Dedifferentiated amniotic fluid mesenchymal stem cell (primary cell): ENCODE data around the gene CSGALNACT2.

ENCODE experiments used
- DNase-seq: peaks from one replicate; pipeline ENCODE4 v3.0.0-alpha.2; 2016; ENCODE audit errors: extremely low spot score

CSGALNACT2 gene

DNA sequence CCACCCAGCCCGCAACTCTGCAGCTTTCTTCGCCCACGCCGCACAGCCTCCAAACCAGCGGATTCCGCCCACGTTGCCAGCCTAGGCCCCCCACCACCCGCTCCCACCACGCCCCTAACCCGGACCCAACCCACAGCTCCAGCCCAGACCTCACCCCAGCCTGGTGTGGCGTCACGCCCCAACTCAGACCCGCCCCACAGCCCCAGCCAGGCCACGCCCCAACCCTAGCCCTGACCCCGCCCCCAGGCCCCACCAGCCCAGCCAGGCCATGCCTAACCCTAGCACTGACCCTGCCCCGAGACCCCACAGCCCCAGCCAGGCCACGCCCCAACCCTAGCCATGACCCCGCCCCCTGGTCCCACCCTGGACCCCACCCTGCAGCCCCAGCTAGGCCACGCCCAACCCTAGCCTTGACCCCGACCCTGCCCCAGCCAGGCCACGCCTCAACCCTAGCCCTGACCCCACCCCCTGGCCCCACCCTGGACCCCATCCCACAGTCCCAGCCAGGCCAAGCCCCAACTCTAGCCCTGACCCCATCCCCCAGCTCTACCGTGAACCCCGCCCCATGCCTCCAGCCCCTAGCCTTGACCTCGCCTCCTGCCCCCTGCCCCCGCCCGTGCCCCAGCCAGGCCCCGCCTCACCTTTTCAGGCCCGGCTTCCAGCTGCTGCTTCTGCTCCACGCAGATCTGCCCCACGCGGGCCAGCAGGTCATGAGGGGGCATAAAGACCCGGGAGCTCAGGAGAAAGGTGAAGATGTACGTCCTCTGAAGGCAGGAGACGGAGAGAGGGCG lies 64.6 kb downstream of the CSGALNACT2 start:
- no peak for DNase-seq

DNA sequence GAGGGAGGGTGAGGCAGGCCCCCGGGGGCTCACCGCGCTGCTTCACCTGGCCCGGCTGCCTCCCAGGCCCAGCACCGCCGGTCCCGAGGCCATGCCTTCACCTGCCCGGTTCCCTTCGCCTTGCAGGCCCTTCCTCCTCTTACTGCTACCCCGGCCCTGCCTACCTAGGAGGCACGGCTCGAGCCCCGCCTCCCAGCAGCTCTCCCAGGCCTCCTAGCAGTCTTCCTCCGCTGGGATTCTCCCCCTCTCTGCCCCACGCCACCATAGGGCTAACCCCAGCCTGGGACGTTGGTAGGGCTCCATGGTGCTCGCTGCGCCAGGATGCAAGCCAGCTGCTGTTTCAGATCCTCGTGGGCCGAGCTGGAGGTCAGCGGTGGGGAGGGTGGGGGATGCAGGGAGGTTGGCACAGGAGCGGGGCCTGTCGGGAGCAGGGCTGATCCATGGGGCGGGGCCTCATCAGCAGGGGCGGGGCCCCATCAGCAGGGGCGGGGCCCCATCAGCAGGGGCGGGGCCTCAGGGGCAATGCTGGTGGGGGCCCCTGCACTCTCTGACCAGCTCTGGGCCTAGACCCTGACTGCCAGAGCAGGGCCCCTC lies 65.3 kb downstream of the CSGALNACT2 start:
- no peak for DNase-seq

DNA sequence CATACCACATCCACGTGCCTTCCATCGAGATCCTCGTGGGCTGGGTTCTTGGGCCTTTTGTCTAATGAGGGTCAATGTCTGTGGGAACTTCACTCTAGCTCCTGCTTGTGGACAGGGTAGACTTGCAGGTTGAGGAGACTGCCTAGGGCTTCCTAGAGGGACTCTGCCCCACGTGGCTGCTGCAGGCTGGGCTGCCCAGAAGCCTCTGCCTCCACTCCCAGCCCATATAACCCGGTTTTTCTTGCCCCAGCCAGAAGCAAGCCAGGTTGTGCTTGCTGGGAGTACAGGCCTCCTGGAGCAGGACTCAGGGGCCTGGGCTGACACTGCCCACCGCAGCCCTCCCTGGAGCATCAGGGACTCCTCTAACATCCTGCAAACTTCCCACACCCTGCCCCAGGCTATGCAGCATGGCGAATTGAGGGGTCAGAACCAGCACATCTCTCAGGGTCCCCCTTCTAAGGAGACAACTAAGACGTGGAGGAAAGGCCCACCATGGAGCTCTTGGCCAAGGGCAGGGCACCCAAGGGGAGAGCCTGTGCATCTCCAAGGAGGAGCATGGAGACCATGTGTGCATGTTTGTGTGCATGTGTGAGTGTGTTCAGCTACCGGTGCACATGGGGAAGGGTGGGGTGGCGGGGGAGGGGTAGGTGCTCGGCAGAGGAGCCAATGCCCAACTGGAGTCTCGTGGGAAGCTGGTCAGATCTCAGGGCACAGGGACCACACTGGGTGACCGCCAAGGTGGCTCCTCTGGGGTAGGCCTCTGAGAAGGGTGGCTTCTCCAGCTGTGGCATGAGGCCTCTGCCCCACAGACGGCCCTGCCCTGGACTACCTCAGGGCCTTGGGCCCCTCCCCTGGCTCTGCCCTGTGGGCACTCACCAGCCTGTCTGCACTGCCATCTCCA lies 66.0 kb downstream of the CSGALNACT2 start:
- no peak for DNase-seq

DNA sequence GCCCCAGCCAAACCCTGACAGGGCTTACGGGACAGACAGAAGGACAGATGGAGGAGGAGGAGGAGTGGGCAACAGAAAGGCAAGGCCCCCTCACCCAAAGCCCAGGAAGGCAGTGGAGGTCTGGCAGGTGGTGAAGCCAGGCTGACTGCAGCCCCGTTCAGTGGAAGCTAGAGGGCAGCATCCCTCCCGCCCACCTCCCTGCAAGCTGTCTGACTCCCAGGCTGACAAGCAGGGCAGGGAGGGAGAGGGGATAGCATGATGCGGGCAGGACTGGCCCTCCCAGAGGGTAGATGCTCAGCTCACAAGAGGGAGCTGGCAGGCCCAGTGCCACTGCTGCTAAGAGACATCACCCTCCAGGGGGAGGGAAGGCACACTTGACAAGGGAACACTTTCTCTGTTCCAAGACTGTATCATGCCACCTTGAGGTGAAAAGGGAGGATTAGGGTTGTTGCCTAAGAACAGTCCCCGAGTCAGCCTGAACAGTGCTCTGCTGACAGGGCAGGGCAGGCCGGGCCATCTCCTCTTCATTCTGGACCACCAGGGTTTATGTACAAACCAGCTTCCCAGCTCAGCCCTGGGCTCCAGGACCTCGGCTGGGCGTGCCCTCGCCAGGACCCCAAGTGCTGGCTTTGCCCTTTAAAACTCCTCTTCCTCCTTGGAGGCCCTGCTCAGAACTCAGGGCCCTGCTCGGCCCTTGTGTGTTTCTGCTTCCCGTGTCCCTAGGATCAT lies 66.9 kb downstream of the CSGALNACT2 start:
- DNase-seq = peak; percentile 17

DNA sequence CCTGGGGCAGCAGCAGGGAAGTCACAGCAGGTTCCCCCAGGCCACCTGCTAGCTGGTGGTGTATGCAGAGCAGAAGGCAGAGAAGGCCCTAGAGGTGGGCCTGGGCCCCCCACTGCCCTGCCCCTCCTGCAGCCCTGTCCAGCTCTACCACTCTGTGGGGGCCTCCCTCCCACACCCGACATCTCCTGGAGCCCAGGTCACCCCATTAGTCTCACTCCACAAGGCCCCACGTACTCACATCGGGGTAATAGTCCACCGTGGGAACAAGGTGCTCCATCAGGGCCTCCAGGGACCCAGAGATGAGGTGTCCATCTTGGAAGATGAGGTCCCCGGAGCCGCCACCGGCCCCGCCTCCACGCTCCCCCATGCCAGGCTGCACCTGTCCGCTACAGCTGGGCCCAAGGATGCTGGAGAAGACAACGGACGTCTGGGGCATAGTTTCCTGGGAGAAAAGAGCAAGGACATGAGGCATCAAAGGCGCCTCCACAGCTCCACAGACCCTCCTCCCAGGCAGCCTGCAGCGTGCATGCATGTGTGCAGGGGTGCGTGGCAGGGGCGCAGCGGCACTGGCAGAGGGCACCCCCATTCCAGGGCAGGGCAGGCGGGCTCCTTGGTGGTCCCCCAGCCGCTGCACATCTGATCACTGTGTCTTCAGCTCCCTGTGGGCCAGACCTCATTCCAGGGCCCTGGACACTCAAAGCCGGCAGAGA lies 67.6 kb downstream of the CSGALNACT2 start:
- DNase-seq = no peak

DNA sequence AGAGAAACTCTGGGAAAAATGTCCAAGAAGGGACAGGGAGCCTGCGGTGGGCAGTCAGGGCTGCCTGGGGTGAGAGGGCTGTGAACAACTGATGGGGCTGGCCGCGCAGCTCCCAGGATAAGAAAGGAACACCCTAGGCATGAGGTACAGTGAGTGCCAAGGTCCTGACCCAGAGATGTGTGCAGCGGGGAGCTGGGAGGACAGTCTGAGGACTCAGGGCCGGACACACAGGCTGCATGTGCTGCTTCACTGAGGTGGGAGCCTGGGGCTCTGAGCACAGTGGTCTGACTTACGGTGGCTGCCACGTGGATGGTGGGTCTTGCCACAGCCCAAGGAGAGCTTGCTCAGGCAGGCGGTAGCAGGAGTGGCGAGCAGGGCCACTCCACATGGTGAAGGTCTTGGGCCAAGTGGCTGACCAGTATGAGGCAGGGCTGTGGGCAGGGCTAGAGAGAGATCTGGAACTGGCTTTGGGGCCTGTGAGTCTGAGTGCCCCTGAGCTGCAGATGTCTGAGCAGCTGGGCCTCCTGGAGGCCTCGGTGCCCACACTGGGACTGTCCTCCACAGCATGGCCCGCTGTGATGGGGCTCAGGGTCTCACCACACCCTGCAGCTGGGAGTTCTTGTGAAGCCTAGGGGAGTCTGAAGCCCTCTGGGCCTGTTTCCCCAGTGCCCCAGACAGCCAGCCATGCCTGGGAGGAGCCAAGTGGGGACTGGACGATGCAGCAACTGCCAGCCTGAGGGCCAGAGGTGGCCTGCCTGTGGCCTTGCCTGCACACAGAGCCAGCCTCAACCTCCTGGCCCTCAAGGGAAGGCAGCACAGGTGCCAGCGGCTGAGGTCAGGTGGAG lies 68.4 kb downstream of the CSGALNACT2 start:
- no peak for DNase-seq

DNA sequence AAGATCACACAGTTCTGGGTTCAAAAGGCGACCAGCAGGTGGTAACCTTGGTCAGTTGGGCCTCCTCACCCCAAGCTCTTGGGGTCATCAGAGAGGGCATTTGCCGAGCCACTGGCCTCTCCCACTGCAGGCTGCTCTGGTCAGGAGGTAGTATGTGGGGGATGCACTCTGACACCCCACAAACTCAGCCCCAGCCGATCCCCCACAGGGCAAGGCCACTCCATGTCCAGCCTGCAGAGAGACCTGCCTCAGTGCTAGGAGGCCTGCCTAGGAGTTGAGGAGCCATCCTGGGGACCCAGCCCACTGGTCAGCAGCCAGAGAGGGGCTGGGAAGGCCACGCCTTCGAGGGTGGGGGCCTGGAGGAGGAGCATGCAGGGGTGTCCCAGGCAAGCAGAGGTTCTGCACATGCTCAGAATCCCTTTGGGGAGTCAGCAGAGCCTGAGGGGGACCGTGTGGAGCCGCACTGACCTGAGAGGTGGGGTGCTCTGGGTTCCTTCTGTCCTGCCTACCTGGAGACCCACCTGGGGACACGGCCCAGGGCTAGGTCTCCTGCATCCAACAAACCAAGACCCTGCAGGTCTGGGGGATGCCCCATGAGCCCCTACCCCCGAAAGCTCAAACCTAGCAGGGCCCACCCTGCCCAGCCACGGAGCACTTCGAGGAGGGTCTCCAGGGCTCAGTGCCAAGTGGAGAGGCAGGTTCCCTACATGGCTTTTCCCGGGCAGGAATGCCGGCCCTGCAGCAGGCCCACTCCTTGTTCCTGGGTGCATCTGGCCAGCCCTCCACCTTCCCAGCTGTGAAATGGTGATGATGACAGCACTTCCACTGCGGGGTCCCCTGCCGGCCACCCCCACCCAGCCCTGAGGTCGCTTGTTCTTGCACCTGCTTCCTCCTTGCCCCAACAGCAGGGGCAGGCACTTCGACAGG lies 70.2 kb downstream of the CSGALNACT2 start:
- no peak for DNase-seq

DNA sequence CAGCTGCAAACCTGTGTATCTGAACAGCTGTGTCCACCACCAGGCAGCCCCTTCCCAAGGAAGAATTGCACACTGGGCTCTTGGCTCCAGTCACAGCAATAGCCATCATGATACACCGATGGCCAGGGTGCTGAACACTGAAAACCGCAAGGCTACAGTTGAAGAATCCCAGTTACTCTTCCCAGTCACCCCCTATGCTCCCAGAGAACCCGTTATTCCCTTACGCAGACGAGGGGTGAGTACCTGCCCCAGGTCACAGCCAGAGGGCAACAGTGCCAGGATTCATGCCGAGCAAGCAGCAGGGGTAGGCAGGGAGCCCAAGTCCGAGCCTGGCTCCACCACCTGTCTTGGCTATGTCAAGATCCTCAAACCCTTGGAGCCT lies 70.8 kb downstream of the CSGALNACT2 start:
- DNase-seq = no peak

DNA sequence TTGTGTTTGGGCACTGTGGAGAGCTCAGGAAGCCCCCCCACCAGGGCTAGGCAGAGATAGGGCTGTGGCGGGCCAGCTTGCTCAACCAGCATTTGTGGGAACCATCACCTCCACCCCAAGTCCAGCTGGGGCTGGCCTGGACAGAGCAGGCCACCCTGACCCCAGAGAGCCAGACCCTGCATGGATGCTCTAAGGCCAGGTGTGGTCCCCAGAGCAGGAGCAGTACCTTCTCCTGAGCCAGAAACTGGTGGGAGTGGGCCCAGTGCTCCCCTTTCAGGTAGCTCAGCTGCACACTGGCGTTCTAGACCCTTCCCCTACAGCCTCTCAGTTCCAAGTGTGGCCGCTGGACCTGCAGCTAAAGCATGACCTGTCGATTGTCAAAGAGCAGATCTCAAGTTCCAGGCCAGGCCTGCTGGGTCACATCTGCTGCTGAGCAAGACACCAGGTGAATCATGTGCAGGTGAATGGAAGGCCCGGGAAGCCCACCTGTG lies 71.5 kb downstream of the CSGALNACT2 start:
- DNase-seq = no peak

DNA sequence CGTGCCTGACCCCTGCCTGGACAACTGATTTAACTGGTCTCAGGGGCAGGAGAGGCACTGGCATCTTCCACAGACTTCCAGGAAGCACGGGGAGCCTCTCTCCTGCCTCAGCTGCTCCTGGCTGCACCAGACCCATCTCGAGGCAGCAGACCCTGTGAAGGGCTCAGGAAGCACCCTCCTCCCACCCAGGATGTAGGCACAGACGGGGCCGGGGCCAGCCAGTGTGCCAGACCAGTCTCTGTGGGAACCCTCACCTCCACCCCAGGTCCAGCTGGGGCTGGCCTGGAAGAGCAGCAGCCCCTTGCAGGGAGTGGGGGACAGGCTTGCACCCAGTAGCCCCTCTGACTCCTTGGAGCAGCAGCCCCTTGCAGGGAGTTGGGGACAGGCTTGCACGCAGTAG lies 72.3 kb downstream of the CSGALNACT2 start:
- DNase-seq = no peak

DNA sequence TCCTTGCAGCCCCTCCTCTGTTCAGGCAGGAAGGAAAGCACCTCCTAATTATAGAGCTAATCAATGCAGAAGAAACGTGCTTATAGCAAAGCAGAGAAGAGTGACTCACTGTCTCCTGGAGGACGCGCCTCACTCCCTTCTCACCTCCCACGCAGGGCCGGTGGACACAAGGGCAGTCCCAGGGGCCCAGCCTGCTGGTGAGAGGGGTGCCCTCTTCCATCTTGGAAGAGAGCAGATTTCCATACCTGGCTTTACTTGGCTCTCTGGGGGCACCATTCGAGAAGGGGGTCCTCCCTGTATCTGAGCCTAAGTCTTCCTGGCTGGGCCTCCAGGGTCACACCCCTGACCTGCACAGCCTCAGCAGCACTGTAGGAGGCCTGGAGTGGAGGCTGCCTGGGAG lies 72.8 kb downstream of the CSGALNACT2 start:
- DNase-seq = no peak

DNA sequence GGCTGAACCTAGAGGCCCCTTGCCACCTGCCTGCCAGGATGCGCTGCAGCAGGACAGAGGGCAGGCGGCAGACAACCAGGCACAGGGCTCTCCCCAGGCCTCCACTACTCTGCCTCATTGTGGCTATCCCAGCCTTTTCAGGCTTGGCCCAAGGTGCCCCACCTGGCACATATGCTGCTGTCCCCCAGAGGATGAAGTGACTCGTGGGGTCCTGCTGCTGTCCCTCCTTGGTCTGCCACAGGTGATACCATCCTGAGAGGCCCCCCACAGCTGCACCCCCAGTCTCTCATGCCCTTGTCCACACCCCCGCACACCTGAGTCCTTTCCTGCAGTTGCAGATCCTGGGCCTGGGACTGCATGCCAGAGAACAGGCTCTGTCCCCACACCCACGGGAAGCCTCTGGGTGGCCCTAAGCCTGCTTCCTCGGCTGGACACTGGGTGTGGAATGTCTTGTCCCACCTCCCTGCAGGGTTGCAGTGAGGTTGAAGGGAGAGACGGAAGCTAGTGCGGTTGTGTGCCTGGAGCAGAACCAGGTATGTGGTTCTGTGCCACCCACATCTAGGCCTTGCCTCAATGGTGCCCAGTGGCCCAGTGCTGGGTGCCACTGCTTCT lies 73.3 kb downstream of the CSGALNACT2 start:
- DNase-seq = no peak

DNA sequence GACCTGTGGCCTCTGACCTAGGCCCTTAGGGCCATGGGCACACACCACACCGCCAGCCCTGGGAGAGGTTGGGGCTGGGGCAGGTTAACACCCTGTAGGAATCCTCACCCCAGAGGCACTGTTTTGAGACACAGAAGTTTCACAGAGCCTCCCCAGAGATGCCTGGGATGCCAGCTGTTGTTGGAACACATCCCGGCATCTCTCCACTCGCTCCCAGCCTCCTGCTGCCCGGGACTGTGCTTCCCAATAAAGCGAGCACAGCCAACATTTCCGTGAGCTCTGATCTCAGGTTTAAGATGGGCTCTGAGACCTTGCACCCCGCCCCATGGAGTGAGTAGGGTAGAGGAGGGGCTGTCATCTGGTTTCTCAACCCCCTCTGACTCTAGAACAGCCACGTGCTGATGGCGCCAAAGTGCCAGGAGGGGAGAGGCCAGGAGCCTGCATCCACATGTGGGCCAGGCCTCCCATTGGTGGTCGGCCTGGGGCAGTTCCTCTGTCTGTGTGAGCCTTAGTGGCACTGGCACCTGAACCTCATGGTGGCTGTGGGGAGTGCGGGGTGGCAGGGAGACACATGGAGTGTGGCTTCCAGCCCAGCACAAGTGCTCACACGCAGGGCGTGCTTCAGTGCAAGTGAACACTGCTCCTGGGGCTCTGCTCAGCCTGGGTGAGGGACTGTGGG lies 73.9 kb downstream of the CSGALNACT2 start:
- no peak for DNase-seq

DNA sequence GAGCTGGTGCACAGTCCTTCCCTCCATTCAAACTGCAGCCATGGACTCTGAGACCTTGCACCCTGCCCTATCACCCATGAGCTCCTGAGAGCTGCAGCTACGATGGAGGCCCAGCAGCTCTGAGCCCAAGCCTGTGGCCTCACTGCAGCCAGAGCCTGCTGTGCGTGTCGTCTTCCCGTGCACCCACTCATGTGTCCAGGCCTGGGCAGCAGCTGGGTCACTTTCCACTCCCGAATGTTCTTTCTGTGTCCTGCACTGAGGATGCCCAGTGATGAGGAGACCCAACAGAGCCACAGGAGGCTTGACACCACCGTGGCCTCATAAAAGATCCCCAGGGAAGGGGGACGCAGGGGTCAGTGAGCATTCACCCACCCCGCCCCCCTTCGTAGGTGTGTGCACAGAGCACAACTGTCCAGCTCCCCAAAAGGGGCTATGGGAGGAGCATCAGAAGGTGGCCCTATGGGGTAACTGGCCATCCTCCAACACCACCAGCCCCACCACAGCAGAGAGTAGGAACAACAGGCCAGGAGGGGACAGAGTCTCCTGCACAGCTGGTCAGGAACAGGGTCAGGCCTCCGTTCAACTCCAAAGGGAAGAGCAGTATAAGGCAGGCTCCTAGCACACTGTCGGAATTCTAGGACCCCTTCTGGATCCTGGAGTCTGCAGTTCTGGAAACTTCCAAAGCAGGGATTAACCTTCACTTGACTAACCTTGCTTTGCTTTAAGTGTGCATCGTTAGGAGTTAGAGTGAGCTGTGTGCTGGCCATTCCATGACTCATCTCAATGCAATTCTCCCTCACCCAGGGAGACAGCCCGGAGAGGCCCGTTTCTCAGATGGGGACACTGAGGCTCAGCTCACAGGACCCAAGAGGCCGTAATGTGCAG lies 76.1 kb downstream of the CSGALNACT2 start:
- DNase-seq = no peak

DNA sequence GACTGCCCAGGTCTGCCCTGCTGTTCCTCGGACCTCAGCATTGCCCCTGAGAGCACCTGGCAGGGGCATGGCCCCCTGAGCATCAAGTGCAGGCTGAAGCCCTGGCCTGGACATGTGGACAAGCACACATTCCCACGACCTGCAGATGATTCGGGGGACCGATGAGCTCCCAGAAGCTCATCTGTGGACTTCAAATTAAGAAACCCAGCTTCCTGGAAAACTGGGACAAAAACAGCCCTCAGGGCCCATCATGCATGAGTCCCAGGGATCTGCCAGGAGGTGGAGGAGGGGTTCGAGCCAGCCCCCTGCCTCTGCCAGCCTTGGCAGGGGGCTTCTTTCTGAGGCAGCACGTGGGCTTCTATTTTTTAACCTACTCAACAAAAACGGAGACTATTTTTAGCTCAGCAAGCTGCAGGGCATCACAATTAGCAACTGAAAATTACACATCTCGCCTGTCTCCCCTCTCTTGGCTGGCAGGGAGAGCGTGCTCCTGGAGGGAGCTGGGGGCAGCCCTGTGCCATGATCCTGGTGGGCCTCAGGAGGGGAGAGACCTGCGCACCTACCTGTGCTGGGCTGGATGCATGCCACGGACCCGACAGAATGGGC lies 76.8 kb downstream of the CSGALNACT2 start:
- no peak for DNase-seq

DNA sequence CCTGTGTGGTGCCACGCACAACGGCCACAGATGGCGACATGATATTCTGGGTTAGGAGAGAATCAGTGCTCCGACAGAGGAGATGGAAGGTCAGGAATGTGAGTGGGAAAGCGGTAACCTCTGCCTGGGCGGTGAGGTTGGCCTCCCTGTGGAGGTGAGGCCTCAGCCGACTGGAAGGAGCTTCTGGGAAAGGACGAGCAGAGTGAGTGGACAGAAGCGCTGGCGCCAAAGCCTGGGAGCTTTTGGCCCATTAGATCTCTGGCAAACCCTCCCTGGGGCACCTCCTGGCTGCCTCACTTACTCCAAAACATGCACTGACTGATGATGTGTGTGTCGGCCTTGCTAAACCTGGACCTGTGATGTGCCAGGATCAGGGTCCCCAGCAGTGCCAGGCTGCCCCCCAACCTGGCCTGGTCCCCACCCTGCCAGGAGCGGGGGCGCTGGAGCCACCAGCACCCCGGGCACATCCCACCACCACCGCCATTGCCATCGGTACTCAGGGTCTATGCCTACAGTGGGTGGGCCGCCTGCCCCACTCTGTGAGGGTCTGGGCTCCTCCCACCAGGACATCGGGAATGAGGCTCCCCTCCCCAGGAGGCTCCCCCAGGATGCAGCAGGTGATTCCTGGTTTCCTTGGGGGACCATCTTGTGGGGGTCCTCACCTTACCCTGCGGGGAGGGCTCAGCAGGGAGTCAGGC lies 77.7 kb downstream of the CSGALNACT2 start:
- no peak for DNase-seq
